Inferior parietal cortex (tissue), 1 donor: ENCODE results near the gene GRIN1.
"Not testable (repeated sequence)": the region's sequence is repeated elsewhere in the genome, so short reads cannot be mapped to it uniquely, and the experiment has no call there.

Experiments
- DNase-seq: peaks from one replicate; pipeline ENCODE4 v3.0.0-alpha.2; 2016; ENCODE audit errors: extremely low spot score

Gene GRIN1

GRCh38 chr9:137111788-137112563 lies 27.0 kb upstream of the GRIN1 start:
- DNase-seq = no peak

DNA sequence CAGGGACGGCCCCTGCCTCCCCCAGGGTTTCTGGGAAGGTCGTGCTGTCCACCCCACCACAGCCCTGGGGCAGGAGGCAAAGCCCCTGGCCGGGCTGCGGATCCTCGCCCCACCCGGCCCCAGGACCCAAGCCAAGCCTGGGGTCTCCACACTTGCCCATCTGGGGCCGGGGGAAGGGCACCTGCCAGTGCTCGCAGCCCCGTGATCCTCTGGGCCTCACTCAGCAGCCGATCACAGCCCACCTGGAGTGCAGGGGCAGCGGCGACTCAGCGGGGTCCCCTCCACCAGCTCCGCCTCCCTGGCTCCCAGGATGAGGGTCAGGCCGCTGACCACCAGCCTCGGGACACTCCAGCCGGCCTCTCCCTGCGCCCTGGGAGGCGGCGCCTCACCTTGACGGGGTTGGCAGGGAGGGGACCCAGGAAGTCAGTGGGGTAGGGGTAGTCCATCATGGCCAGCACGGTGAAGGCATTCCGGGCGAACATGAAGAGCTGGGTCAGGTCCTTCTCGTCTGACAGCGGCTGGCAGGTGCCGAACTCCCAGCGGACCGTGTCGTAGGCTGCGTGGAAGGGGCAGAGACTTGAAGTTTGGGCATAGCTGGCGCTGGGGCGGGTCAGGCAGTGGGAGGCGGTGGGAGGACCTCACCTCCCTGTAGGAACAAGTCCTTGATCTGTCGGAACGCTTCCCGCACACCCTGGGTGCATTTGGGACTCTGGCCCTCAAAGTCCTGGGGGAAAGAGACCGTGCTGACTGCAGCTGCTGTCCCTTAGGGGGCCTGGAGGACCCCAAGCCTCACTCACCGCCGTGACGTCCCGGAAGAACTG lies 26.2 kb upstream of the GRIN1 start:
- DNase-seq = no peak

GRCh38 chr9:137113385-137114159 lies 25.4 kb upstream of the GRIN1 start:
- no peak for DNase-seq

GRCh38 chr9:137114220-137114612 lies 24.7 kb upstream of the GRIN1 start:
- DNase-seq = no peak

DNA sequence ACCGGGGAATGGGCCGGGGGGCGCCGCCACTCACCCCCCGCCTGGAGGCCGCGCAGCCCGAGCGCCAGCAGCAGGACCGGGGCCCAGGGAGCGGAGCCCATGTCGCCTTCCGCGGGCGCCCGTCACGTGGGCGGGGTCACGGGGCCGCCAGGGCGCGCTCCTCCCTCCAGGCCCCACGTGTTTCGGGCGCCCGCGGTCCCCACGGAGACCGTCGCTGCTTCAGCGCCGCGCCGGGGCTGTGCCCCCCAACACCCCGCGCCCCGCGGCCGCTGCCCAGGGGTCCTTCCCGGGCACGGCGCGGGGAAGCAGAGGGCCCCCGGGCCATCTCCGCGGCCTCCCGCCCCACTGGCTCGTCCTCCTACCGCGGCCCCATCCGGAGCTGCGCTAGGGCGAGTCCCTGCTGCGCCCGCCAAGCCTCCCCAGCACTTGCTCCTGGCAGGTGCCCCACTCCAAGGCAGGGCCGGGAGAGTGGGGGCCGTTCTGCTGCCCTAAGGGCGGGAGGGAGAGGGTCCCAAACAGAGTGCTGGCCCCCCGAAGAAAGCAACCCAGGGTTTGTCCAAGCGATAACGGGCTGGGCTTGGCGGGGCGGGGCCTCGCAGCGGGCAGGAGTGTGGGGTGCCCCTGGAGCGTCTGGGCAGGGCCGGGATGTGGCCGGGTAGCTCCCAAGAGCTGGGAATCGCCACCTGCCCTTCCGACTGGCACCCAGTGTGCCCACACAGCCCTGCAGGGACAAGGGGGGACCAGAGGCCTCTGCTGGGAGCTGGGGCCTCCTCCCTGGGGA lies 24.2 kb upstream of the GRIN1 start, which contains the start of gene DPP7:
Gene DPP7, minus strand, starts transcription at position 121 of the 781 bp plus-strand sequence. Its CDS starts 20 bp downstream, at position 101.
- DNase-seq = peak; percentile 66

GRCh38 chr9:137115394-137116026 lies 23.4 kb upstream of the GRIN1 start:
- DNase-seq = no peak

DNA sequence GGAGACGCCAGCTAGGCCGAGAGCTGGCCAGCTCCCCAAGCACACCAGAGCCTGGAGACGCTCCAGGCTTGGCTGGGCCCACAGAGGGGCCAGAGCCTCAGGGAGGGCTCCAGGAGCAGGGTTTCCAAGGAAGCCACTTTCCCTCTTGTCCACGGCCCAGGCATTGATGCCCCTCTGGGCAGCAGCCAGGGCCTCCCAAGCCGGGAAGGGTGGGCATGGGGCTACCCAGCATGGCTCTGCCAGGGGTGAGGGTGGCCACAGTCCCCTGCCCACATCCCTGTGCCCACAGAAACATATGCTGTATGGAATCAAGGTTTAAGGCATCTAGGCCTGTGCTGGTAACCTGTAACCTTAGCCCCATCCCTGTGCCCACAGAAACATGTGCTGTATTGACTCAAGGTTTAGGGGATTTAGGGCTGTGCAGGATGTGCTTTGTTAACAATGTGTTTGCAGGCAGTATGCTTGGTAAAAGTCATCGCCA lies 22.9 kb upstream of the GRIN1 start:
- no peak for DNase-seq

- no peak for DNase-seq
Measured at GRCh38 chr9:137116728-137117127, 22.2 kb upstream of the GRIN1 start.

DNA sequence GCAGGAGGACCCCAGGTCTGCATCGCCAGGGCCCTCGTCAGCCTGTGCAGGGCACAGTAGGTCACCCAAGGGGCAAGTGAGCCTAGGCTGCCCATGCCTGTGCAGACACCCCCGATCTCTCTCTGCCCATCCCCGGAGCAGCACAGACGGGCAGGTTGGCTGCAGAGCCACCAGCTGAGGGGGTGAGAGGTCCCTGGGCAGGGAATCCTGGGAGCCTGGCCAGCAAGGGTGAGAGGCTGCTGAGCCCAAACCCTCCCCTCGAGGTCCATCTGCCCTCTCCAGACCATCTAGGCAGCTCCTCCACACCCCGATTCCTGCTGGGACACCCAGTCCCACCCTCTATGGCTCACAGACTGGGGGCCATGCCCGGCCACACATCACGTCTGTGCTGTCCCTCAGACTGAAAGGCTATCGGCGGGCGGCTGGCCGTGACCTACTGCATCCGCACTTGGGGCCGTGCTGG lies 21.7 kb upstream of the GRIN1 start:
- no peak for DNase-seq

- not testable (repeated sequence) for DNase-seq
Measured at GRCh38 chr9:137118092-137118603, 20.8 kb upstream of the GRIN1 start.

GRCh38 chr9:137121927-137122795 lies 16.8 kb upstream of the GRIN1 start:
- not testable (repeated sequence) for DNase-seq

- not testable (repeated sequence) for DNase-seq
Measured at GRCh38 chr9:137122796-137123467, 16.0 kb upstream of the GRIN1 start.

- DNase-seq = no peak
Measured at GRCh38 chr9:137123468-137123837, 15.5 kb upstream of the GRIN1 start.

- DNase-seq = not testable (repeated sequence)
Measured at GRCh38 chr9:137123952-137124462, 14.9 kb upstream of the GRIN1 start.

GRCh38 chr9:137126786-137127185 lies 12.2 kb upstream of the GRIN1 start:
- no peak for DNase-seq

DNA sequence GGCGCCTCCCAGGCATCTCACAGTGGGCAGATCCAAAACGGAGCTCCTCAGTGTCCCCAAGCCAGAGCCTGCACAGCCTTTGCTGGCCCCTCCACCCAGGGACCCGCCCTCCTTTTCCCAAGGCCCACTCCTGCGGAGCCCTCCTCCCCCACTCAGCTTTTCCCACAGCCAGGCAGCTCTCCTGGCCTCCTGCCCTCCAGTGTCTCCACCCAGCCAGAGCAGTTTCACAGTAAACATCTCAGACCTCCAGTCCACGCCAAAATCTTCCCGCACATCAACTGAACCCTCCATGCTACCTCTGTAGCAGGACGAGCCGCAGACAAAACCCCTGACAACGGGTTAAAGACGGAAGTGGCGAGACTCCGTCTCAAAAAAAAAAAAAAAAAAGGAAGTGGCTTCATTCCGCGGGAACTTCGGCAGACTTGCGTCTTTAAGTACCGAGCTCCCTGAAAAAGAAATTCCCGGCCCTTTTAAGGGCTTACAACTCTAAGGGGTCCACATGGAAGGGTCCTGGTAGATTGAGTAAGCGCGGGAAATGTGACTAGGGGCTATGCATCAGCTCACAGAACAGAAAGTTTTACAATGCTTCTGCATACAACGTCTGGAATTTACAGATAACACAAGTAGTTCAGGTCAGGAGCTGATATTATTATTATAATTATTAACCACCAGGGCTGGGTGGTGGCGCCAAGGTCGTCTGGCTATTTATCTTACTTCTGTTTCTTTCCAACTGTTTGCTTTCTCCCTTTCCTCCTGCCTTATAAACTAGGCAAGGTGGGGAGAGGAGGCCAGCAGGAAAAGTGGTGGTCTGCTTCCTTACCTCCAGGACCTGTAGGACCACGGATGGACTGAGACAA lies 11.4 kb upstream of the GRIN1 start:
- no peak for DNase-seq

- no peak for DNase-seq
Measured at GRCh38 chr9:137128158-137128861, 10.6 kb upstream of the GRIN1 start.
